SK-N-DZ (cell line): ENCODE measurements around the gene COL4A6.

Source experiments
- DNase-seq: peaks from one replicate; pipeline ENCODE4 v3.0.0-alpha.2; 2015; ENCODE audit warnings: low spot score

The COL4A6 gene

DNA sequence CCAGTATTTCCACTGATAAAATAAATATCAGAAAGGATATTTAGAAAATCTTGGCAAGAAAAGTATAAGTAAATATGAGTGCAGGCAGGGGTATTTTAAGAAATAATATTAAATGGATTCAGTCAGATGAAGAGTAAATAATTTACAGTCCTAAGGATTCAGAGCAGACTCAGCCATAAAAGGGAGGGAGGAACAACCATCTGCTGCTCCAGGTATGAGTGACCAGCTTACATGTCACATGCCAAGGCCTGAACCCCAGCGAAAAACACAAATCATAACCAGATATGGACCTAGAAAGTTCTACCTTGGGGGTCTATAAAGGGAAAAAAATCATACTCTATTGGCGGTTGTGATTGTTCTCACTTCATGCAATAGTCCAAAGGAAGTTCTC lies 166.8 kb downstream of the COL4A6 start:
- DNase-seq = no peak

DNA sequence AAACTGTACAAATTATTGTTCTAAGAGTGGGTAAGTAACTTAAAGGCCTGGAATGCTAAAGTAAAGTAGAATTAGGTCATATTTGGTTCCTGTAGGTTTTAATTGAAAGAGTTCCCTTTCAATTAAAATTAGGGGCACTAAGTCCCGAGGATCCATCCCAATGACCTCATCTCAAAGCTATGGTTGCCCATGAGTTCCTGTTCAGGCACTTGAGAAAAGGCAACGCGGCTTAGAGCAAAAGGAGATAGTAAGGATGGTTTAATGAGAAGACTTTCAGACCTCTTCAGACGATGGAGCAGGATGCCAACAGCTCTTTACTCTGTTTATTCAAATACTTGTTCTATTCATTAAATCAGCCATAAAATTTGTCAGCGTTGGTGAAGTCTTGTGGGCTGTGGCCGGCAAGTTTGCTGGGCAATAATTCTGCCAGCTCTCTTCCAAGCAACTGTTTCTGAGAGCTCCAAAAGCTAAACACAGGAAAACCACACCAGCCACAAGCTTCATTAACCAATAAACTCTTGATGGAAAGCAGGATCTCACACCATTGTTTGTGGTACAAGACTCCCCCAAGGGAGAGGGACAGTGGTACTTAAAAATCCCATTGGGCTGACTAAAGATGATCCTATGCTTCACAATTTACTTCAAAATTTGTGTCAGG lies 167.4 kb downstream of the COL4A6 start:
- DNase-seq = no peak

DNA sequence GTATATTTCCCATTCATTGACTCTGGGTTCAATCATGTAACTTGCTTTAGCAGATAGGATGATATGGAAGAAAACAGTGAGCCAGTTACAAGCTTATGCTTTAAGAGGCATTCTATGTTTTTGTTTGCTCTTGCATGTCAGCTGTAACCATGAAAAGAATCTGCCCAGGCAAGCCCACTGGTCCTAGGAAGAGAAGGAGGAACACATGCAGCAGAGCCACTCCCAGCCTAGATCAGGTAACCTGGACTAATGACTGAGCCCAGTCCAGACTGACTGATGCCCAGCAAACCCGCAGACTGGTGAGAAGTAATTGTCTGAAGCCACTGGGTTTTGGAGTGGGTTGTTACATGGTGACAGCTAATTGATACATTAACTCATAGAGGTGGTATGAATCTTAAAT lies 167.9 kb downstream of the COL4A6 start:
- no peak for DNase-seq

DNA sequence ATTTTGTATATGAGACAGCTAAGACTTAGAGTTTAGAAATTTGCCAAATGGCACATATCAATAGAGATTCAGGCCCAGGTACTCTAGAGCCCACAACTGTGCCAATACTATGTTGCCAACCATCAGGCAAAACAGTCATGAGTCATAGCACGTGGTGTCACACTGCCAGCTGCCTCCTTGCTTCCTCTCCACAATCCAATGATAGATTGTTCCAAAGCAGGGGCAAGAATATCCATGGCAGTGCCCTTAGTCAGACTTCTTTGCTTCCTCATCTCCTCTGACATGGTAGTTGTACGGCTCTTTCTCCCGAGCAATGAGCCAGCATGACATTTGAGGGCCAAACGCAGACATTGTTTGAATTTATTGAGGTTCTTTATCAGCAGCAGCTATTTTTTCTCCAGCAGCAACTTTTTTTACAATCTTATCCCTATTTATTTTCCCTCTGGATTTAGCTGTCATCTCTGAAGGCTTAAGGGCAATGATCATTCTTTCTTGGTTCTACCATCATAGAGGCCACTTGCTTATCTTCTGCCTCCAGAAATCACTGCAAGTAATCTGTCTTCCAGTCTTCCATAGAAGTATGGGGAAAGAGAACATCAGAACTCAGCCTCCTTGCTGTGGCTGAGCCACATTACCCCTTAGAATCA lies 169.7 kb downstream of the COL4A6 start:
- no peak for DNase-seq

DNA sequence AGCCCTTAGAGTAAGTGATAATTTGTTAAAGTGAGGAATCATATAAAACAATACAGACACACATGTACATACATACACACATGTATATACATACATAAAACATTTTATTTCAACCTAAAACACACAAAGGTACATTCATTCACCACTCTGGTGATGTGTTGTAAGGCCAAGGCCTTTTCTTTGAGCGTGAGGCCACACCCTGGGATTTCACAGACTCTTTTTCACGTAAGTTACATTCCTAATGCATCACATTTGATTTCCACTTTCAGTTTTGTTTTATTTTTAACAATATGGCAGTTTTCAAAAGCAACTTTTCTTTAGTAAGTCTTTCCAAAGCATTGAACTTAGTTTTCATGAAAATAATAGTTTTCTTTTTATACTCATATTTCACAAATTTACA lies 170.7 kb downstream of the COL4A6 start:
- DNase-seq = no peak

DNA sequence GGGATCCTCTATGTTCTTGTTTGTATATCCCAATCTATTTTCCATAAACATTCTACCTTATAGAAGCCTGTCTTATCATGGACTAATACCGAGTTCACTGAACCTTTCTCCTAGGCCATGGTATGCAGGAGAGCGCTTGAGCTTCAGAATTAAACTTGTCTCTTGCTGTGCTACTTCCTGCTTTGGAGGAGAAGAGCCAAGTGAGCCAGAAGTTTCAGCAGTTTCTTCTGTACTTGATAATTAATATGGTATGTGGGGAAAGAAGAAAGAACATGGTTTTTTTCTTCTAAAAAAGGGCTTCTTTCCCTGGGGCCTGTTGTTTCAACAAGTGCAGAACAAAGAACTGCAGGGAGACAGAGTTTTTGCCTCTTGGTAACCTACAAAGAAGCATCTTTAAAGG lies 173.8 kb downstream of the COL4A6 start:
- no peak for DNase-seq

DNA sequence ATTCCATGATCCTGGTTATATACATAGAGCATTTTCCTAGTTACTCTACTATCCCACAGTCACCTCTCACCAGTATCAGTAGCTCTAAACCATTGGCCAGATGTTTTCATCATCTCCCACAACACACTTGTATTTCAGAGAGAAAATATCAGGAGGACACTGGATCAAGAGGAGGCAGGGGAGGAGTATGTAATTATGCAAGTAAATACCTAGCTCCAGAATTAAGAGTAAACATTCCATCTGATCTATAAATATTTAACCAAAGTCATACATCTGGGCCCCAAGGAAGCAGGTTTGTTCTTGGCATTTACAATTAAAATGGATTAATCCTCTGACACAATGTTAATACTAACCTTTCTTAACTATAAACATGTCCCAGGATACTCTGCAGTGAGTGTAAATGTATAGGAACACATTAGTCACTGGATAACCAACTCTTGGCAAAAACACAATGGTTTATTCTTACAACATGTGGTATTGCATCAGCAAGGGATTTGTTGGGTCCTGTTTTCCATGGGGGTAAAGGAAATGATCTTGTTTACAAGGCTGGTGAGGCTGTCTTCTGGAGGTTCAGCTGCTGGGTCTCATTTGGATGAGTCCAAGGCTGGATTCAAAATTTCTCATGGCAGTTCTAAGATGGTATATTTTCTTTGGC lies 176.5 kb downstream of the COL4A6 start:
- DNase-seq = no peak

DNA sequence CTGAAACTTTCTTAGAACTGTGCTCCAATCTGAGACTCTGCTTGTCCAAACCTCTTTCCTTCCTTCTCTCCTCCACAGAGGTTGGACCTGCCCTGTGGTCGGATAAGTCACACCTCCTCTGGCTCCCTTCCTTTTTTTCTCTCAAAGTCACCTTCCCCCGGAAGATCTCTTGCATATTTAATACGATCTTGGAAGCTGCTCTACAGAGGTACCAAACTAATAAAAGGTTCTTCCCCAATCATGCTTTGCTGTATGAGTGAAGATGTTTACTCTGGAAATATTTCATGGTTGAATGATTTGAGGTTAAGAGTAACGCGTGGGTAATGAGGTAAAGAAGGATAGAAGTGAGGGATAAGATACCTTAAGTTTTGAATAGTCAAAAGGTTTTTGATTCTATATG lies 180.7 kb downstream of the COL4A6 start:
- DNase-seq = no peak

DNA sequence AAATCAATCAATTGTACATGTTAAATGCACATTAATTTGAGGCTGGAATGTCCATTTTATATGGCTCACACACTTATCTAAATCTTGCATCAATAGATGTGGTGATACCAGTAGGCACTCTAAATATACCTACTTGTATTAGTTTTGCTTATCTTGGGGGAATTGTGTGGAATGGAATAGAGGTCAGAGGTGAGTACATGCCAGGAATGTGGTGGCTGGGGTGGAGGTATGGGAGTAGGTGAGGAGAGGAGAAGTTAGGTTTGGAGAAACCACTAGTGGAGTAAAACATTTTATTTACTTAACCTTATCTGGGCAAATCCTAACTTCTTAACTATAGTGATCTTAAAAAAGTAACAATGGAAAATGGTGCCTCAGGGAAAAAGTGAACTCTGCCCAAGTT lies 183.6 kb downstream of the COL4A6 start:
- no peak for DNase-seq

DNA sequence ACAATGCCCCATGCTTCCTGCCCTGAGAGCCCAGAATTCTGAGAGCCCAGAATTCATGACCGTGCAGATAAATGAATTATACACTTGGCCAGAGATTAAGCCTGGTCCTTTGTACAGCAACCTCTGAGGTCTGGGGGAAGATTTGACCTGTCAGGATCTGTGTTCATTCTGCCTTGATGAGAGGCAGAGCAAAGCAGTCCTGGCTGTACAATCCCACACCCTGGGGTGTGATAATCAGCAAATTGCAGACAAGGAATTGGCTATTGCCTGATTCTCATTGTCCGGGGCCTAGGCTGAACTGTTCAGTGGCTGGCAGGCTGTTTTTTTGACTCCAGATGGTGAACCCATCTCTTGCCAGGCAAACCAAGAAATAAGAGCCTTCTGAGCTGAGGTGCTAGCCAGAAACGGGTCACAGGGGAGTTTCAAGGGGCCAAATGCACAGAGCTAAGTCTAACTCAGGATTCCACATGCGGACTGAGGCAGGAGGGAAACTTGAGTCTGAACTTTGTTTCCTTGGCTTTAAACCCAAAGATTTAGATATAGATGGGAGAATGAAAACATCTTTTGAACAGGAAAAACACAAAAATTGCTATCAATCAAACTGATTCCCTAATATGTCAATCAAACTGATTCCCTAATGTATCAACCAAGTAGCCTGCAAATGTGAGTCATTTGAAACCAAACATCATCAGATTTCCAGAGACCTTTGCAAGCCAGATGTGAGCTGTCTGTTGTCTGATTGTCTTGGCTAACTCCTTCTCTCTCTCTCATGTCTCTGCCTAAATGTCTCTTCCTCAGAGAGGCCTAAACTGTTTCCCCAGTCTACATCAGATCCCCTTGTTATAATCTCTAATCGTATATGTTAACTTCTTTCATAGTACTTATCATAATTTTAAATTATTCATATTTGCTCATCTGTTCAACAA lies 187.3 kb downstream of the COL4A6 start:
- peak; percentile 8 for DNase-seq

DNA sequence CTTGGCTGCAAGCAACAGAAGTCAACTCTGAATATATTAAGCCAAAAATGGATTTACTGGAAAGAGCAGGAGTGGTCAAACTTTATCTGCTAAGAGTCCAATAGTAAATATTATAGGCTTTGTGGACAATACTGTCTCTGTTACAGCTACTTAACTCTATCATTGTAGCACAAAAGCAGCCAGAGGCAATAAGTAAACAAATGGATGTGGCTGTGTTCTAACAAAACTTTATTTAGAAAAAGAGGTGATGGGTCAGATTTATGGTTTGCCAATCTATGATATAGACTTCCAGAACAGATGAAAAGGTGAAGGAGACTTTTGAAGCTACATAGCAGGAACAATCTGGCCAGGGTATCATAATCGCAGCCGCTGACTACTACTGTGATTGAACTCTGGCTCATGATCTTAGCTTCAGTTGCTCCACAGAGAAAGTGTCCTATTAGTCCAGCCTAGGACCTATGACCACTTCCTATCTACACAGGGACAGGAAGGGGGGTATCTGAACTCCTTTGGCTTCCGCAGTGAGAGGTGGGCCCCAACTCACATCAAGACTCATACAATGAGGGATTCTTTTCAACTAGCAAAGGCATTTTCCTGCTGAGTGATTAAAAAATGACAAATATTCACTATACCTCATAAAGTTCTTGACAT lies 191.8 kb downstream of the COL4A6 start:
- DNase-seq = no peak

DNA sequence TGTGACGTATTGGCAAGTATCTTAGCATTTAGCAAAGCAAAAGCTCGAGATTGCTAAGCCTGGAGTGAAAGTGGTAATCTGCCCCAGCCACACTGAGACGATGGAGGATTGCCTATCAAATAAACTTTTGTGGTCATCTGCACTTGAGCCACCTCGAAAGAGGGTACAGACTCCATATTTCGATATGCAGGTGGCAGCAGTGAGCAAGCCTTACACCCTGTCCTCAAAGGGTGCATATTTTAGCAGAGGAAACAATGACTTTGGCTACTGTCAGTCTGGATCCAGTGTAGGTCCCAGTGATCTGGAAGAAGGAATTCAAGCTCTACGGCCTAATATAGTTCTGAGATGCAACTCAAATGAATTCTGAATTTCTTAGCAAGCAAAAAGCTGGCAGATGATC lies 192.8 kb downstream of the COL4A6 start:
- no peak for DNase-seq

DNA sequence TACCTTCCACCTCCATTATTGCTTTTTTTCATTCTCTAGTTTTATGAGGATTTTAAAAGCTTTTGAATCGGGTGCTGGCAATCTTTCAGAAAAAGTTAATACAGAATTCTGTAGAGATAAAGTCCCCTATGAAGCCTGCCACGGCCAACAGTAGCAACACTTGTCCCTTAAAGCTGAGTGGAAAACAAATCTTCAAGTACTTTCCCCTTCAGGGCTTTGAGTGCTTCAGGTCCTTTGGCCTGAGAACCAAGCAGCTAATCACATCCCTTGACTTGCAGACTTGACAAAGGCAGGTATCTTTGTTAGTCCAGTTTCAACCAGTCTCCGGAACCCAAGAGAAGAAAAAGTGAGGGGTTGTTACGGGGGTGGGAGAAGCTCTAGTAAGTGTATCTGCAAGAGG lies 202.2 kb downstream of the COL4A6 start:
- DNase-seq = no peak

DNA sequence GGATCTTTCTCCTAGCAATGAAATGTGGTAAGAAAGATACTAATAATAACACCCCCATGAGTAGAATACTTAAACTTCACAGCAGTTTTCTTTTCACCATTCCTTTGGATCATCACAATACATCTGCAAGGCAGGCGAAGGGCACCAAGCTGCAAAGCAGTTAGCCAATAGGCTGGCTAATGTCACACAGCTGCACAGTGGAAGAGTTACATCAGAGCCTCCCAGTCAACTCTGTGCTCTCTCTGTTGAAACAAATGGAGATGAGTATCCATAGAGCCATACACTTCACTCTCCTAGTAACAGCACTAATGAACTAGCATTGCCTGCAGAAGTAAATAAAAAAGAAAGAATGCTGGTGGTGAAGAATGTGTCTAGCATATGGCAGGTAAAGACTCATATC lies 207.6 kb downstream of the COL4A6 start:
- DNase-seq = no peak

DNA sequence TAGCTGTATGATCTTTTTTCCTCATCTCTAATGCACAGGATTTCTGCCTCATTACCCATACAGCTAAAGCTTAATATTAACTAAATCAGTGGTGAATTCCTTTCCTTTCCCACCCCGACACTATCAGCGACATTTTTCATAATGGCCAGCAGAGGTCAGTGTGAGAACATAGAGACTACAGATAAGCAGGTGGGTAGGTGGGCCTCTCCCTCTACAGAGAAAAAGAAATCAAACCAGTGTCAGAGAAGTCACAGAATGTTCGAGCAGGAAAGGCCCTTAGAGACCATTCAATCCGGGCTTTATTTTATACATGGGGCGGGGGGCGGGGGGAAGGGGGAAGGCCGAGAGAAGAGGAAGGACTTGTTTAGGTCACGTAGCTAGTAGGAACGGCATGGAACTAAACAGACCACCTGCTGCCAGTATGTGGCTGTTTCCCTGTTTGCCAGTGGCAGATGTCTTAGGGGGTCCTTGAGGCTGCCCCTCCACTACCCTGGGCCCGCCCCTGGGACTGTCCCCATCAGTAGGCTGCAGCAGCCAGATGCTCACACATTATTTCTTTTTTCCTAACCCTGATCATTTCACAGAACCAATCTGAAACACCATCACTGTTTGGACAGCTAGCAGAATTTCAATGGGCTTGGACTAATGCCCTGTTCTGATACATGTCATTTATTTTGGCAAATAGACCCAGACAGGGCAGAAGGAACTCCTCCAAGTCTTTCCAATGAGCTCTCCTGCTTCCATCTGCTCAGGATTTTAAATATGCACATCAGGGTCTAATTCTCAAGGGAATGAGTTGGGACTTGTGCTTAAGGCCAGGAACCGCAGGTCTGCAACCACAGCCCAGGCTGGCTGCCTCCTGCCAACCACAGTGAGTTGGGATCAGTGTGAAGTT lies 213.2 kb downstream of the COL4A6 start:
- peak; percentile 21 for DNase-seq

DNA sequence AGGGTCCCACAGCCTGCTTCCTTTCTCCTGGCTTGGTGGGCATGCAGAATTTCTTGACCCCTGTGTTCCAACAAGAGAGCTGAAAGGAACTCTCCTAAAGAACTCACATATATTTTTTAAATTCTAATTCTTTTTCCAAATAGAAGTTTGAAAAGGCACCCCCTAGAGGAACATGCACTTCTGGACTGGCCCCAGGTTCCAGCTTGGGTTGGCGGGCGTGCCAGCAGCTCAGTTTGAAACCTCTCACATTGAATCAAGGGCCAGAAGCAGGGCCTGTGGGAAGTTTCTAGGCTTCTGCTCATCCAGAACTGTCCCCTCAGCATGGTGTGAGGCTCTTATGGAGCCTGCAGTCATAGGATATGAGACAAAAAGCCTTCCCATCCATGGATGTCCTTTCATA lies 214.0 kb downstream of the COL4A6 start:
- DNase-seq = no peak

DNA sequence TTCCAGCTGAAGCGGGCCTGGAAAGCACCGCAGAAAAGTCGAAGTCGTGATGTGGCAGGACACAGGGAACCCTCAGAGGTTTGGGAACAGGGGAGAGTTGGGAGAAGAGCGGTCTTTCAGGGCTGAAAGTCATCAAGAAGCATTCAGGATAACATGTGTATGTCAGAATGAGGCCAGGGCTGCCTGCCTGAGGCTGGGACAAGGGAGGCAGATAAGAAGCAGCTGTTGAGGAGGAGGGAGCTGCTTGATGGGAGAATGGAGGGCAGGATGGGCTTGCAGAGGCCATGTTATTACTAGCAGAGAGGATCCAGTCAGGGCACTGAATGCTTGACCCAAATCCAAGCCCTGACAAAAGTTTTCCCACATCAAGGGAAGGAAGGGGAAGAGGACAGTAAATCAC lies 214.6 kb downstream of the COL4A6 start:
- DNase-seq = no peak

DNA sequence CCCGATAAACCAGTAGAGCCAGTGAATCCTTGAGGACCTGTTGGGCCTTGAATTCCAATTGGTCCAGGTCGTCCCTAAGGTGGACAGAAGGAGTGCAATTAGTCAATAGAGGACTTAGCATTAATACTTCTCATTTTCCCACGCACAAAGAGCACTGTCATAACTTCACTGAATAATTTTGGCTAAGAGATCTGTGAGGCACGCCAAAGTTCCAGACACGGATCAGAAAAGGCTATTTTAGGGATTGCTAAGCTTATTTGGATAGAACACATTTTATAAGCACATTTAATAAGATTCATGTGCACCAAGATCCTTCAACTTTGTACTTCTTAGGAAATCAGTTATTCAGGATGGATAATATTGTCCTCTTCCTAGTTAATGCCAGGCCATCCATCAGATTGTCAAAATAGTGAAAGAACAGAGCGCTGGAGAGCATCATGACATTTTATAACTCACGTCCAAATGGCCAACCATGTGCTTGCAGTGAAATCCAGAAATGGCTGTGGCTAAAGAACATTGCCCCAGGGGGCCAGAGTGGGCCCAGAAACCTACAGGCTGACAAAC lies 216.8 kb downstream of the COL4A6 start:
- DNase-seq = no peak

DNA sequence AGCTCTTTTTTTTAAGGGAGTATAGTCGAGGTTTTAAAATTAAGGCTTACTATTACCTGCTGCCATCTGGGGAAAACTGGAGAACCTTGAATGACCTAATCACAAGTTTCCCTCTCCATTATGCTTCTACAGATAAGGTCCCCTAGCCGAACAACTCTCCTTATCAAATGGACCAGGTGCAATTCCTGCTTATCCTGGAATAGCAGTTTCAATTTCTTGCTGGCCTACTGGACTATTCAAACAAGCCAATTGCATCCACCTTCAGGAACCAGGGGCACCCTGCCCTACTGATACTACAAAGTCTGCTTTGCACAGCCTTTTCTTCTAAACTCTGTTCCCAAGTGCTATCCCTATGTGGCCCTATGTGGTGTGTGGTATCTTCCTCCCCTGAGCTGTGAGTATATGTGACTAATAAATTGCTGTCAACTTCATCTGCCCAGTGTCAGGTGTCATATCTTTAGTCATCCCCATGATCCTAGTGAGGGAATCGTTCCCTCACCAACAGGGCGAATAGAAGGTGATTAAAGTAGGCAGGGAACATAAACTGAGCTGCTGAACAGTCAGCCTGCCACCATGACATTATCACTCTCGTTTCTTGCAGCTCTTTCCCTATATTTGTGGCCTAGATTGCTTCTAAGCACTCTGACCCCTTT lies 218.1 kb downstream of the COL4A6 start:
- DNase-seq = no peak

DNA sequence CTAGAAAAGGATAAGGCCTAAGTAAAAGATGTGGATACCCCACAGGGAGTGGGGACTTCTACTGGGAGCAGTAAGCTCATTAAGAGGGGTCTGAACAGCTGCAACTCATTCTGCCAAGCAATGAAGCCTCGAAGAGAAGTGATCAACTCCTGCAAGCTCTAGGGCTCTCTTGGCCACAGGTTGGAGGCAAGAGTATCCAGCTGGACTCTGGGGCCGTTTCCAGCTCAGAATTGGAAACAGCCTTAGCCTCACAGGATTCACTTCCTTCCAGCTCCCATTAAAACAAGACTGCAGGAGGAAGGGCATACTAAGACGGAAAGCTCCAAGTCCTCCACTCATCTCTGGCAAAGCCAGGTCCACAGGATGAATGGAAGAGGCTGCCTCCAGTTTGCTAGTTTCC lies 220.3 kb downstream of the COL4A6 start:
- DNase-seq = no peak
